KMS-11 (cell line): Measurements from ENCODE around the gene PAPPA2.

ENCODE experiments used
- H2AFZ ChIP-seq: fragments of 200-600 bp; sonication (generic); 2 replicates; pipeline ENCODE4 v1.6.1; 2016; ENCODE audit warnings: antibody characterized with exemption, mixed run types, low read depth
- H3K27ac ChIP-seq: fragments of 200-600 bp; sonication (generic); 2 replicates; pipeline ENCODE4 v1.6.1; 2016; ENCODE audit warnings: mild to moderate bottlenecking, mixed run types
- H3K27me3 ChIP-seq: fragments of 200-600 bp; sonication (generic); 2 replicates; pipeline ENCODE4 v1.6.1; 2017; ENCODE audit warnings: mild to moderate bottlenecking, low read depth, mixed run types, moderate library complexity; ENCODE audit not compliant: insufficient read depth
- H3K36me3 ChIP-seq: fragments of 200-600 bp; sonication (generic); 2 replicates; pipeline ENCODE4 v1.6.1; 2017; ENCODE audit warnings: mild to moderate bottlenecking, mixed run types; ENCODE audit not compliant: insufficient read depth
- H3K4me1 ChIP-seq: fragments of 200-600 bp; sonication (generic); 2 replicates; pipeline ENCODE4 v1.6.1; 2016; ENCODE audit warnings: mild to moderate bottlenecking, low read depth, mixed run types; ENCODE audit not compliant: poor library complexity, severe bottlenecking
- H3K4me2 ChIP-seq: fragments of 200-600 bp; sonication (generic); 2 replicates; pipeline ENCODE4 v1.7.0; 2016; ENCODE audit warnings: mild to moderate bottlenecking, mixed run types
- H3K4me3 ChIP-seq: fragments of 200-600 bp; sonication (generic); IDR thresholded peaks from 2 replicates; pipeline ENCODE4 v1.6.1; 2017; ENCODE audit warnings: low read depth, low read length, mixed read lengths; ENCODE audit not compliant: insufficient read depth
- H3K79me2 ChIP-seq: fragments of 200-600 bp; sonication (generic); 2 replicates; pipeline ENCODE4 v1.6.1; 2016; ENCODE audit warnings: low read depth, mixed run types; ENCODE audit not compliant: insufficient read depth
- H3K9ac ChIP-seq: fragments of 200-600 bp; sonication (generic); 2 replicates; pipeline ENCODE4 v1.6.1; 2016; ENCODE audit warnings: mild to moderate bottlenecking, mixed run types
- H4K20me1 ChIP-seq: fragments of 200-600 bp; sonication (generic); 2 replicates; pipeline ENCODE4 v1.6.1; 2016; ENCODE audit warnings: mild to moderate bottlenecking, mixed run types; ENCODE audit not compliant: insufficient read depth
- CTCF ChIP-seq: fragments of 200-600 bp; sonication (generic); conservative IDR thresholded peaks from 2 replicates; pipeline ENCODE4 v1.6.1; 2017; ENCODE audit warnings: low read depth, mild to moderate bottlenecking, antibody characterized with exemption, low read length, moderate library complexity, mixed read lengths

PAPPA2 gene

GRCh38 chr1:176479971-176480370 lies 17.0 kb downstream of the PAPPA2 start:
- H3K4me1 ChIP-seq, result no peaks in the 10 kb centered on the region
- H3K4me2 ChIP-seq, result no peak overlapping the region
- H2AFZ ChIP-seq, result no peak overlapping the region
- H3K27me3 ChIP-seq, result no peaks in the 10 kb centered on the region
- no peak overlapping the region for H3K27ac ChIP-seq
- no peak overlapping the region for H3K4me3 ChIP-seq
- no peak overlapping the region for H3K9ac ChIP-seq
- no peaks in the 10 kb centered on the region for H4K20me1 ChIP-seq
- TF ChIP-seq CTCF, result no peak
- H3K36me3 ChIP-seq, result no peaks in the 10 kb centered on the region
- H3K79me2 ChIP-seq, result no peaks in the 10 kb centered on the region

GRCh38 chr1:176480750-176481149 lies 17.8 kb downstream of the PAPPA2 start:
- TF ChIP-seq CTCF, result no peak
- no peak overlapping the region for H3K4me2 ChIP-seq
- no peaks in the 10 kb centered on the region for H3K4me1 ChIP-seq
- no peaks in the 10 kb centered on the region for H4K20me1 ChIP-seq
- no peak overlapping the region for H3K4me3 ChIP-seq
- no peaks in the 10 kb centered on the region for H3K79me2 ChIP-seq
- no peak overlapping the region for H2AFZ ChIP-seq
- H3K27me3 ChIP-seq, result no peaks in the 10 kb centered on the region
- no peak overlapping the region for H3K9ac ChIP-seq
- no peaks in the 10 kb centered on the region for H3K36me3 ChIP-seq
- no peak overlapping the region for H3K27ac ChIP-seq

GRCh38 chr1:176485083-176485482 lies 22.1 kb downstream of the PAPPA2 start:
- Histone ChIP-seq H3K4me2 (no peak overlapping the region), H3K79me2 (no peaks in the 10 kb centered on the region), H4K20me1 (no peaks in the 10 kb centered on the region), H3K9ac (no peak overlapping the region), H2AFZ (no peak overlapping the region), H3K4me1 (no peaks in the 10 kb centered on the region), H3K36me3 (no peaks in the 10 kb centered on the region), H3K27ac (no peak overlapping the region), H3K27me3 (no peaks in the 10 kb centered on the region), H3K4me3 (no peak overlapping the region)
- TF ChIP-seq CTCF, result no peak

- Histone ChIP-seq H3K27ac (no peak overlapping the region), H3K4me2 (no peak overlapping the region), H3K9ac (no peak overlapping the region), H2AFZ (no peak overlapping the region), H3K79me2 (no peaks in the 10 kb centered on the region), H4K20me1 (no peaks in the 10 kb centered on the region), H3K4me1 (no peaks in the 10 kb centered on the region), H3K4me3 (no peak overlapping the region), H3K36me3 (no peaks in the 10 kb centered on the region), H3K27me3 (no peaks in the 10 kb centered on the region)
- no peak for TF ChIP-seq CTCF
Measured at GRCh38 chr1:176494436-176494835, 31.5 kb downstream of the PAPPA2 start.

DNA sequence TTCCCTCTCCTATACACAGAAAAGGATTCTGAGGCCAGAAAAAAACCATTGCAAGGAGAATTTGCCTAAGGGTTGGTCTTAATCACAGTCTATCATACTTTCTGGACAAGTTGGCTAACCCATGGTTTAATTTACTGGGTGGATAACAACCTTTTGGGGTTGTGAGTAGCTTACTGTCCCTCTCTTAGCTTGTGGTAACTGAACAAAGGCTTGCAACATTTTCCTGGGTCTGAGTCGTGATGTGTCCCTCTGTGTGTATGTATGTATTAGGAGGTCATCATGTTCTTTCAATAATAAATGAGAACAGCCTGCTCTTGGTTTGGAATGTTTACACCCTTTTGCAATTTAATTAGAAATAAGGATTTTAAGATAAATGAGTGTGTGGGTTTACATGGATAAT lies 36.7 kb downstream of the PAPPA2 start:
- Histone ChIP-seq H3K9ac (no peak overlapping the region), H2AFZ (no peak overlapping the region), H3K36me3 (no peaks in the 10 kb centered on the region), H3K27me3 (no peaks in the 10 kb centered on the region), H3K4me2 (no peak overlapping the region), H3K79me2 (no peaks in the 10 kb centered on the region), H3K4me3 (no peak overlapping the region), H3K27ac (no peak overlapping the region), H4K20me1 (no peaks in the 10 kb centered on the region), H3K4me1 (no peaks in the 10 kb centered on the region)
- TF ChIP-seq CTCF, result no peak
